Liver (tissue), 9 donors: ENCODE measurements around the gene MCU. TPM values are rescaled to one million over a fixed set of nuclear protein-coding genes. Genes with fewer than 3 reads are reported as not detected.

Experiments used
- DNase-seq: peaks from one replicate; pipeline ENCODE4 v3.0.0-alpha.2; 2017; ENCODE audit warnings: low spot score
- H3K27ac ChIP-seq, 2 donors: one replicate each; pipeline ENCODE4 v1.7.0; 2013; ENCODE audit warnings: inconsistent platforms in 2 of 2, low read length in 2 of 2, control low read depth in 1 of 2, low read depth in 1 of 2, mild to moderate bottlenecking in 1 of 2
- H3K27me3 ChIP-seq, 4 donors: one replicate each; pipeline versions ENCODE4 v1.6.1 to v1.7.0; 2013; ENCODE audit warnings: low read length in 3 of 4, inconsistent platforms in 1 of 4, mild to moderate bottlenecking in 1 of 4, moderate library complexity in 1 of 4; ENCODE audit not compliant: control insufficient read depth in 4 of 4, insufficient read depth in 4 of 4
- H3K36me3 ChIP-seq, 4 donors: one replicate each; pipeline versions ENCODE4 v1.6.1 to v1.7.0; 2013; ENCODE audit warnings: low read length in 3 of 4, mild to moderate bottlenecking in 3 of 4, low read depth in 1 of 4, moderate library complexity in 1 of 4; ENCODE audit not compliant: control insufficient read depth in 4 of 4, insufficient read depth in 3 of 4
- H3K4me1 ChIP-seq, 4 donors: one replicate each; pipeline versions ENCODE4 v1.6.1 to v1.7.0; 2013; ENCODE audit warnings: low read length in 3 of 4, mild to moderate bottlenecking in 3 of 4, moderate library complexity in 1 of 4; ENCODE audit not compliant: control insufficient read depth in 4 of 4, insufficient read depth in 4 of 4
- H3K4me3 ChIP-seq, 3 donors: one replicate each; pipeline versions ENCODE4 v1.6.1 to v1.7.0; 2013; ENCODE audit warnings: low read length in 3 of 3, control low read depth in 1 of 3, low read depth in 1 of 3, mild to moderate bottlenecking in 1 of 3
- H3K9ac ChIP-seq, 2 donors: one replicate each; pipeline ENCODE4 v1.7.0; 2013; ENCODE audit warnings: low read length in 2 of 2, mild to moderate bottlenecking in 2 of 2, moderate library complexity in 2 of 2, control low read depth in 1 of 2, low read depth in 1 of 2
- H3K9me3 ChIP-seq, 4 donors: one replicate each; pipeline versions ENCODE4 v1.6.1 to v1.7.0; 2013; ENCODE audit warnings: low read length in 3 of 4; ENCODE audit not compliant: control insufficient read depth in 4 of 4
- EGR1 ChIP-seq, 2 donors: IDR thresholded peaks; 2 replicates each; pipeline ENCODE4 v1.6.1; 2016 to 2018; ENCODE audit warnings: antibody characterized with exemption in 2 of 2, low read depth in 2 of 2
- FOXA1 ChIP-seq: IDR thresholded peaks from 2 replicates; pipeline ENCODE4 v1.6.1; 2016; ENCODE audit warnings: antibody characterized with exemption
- FOXA2 ChIP-seq: IDR thresholded peaks from 2 replicates; pipeline ENCODE4 v1.6.1; 2016; ENCODE audit warnings: antibody characterized with exemption
- GABPA ChIP-seq, 2 donors: IDR thresholded peaks in 1 of 2; conservative IDR thresholded peaks in 1 of 2; 2 replicates each; pipeline ENCODE4 v1.6.1; 2016; ENCODE audit warnings: antibody characterized with exemption in 2 of 2, mild to moderate bottlenecking in 1 of 2, moderate library complexity in 1 of 2
- HNF4A ChIP-seq, 2 donors: conservative IDR thresholded peaks; 2 replicates each; pipeline ENCODE4 v1.6.1; 2016; ENCODE audit warnings: antibody characterized with exemption in 2 of 2, mild to moderate bottlenecking in 2 of 2
- HNF4G ChIP-seq: IDR thresholded peaks from 2 replicates; pipeline ENCODE4 v1.6.1; 2016; ENCODE audit warnings: antibody characterized with exemption
- JUND ChIP-seq, 2 donors: IDR thresholded peaks; 2 replicates each; pipeline ENCODE4 v1.6.1; 2016; ENCODE audit warnings: antibody characterized with exemption in 2 of 2
- NR2F2 ChIP-seq: IDR thresholded peaks from 2 replicates; pipeline ENCODE4 v1.6.1; 2016; ENCODE audit warnings: antibody characterized with exemption
- RAD21 ChIP-seq, 2 donors: IDR thresholded peaks; 2 replicates each; pipeline ENCODE4 v1.6.1; 2016; ENCODE audit warnings: antibody characterized with exemption in 2 of 2, mild to moderate bottlenecking in 2 of 2
- RXRA ChIP-seq, 2 donors: IDR thresholded peaks; 2 replicates each; pipeline ENCODE4 v1.6.1; 2017 to 2018; ENCODE audit warnings: antibody characterized with exemption in 2 of 2, mild to moderate bottlenecking in 1 of 2
- SP1 ChIP-seq: IDR thresholded peaks from 2 replicates; pipeline ENCODE4 v1.6.1; 2018; ENCODE audit warnings: antibody characterized with exemption, mild to moderate bottlenecking
- TAF1 ChIP-seq: conservative IDR thresholded peaks from 2 replicates; pipeline ENCODE4 v1.6.1; 2016; ENCODE audit warnings: antibody characterized with exemption, mild to moderate bottlenecking
- YY1 ChIP-seq: IDR thresholded peaks from 2 replicates; pipeline ENCODE4 v1.6.1; 2016; ENCODE audit warnings: antibody characterized with exemption, mild to moderate bottlenecking
- WGBS: extraction: QIAGEN DNeasy Blood & Tissue Kit; methylation state at CpG from one replicate; pipeline ENCODE4 v1.1.7; 2013; 5-methylcytosine and 5-hydroxymethylcytosine counted together
- polyA plus RNA-seq, 2 donors: library from polyadenylated mRNA; stranded (reverse) in 1 of 2; unstranded in 1 of 2; fragments of 200-250 nt in 1 of 2; fragments of >200 nt in 1 of 2; fragmentation: Nextera tagmentation in 1 of 2; extraction: Ambion mirVana in 1 of 2; gene quantifications; one replicate each; pipeline versions ENCODE4 v1.2.1 to v1.2.3, GENCODE V29; 2013 to 2015
- total RNA-seq, 2 donors: library from RNA; depleted of rRNA; stranded (reverse); fragments of >200 nt; gene quantifications; one replicate each; pipeline ENCODE4 v1.2.3, GENCODE V29; 2014
- TF ChIP-seq, protein P1 (sequence below): IDR thresholded peaks from 2 replicates; pipeline ENCODE4 v1.6.1; 2016; ENCODE audit warnings: antibody characterized with exemption, mild to moderate bottlenecking
- TF ChIP-seq, protein P2 (sequence below): IDR thresholded peaks from 2 replicates; pipeline ENCODE4 v1.6.1; 2016; ENCODE audit warnings: antibody characterized with exemption
- TF ChIP-seq, protein P3 (sequence below): fragments of 150-350 bp; IDR thresholded peaks from 2 replicates; pipeline ENCODE4 v1.5.1; 2017; ENCODE audit warnings: improper control_type of control experiment, low read depth, low read length; ENCODE audit not compliant: missing input control
- TF ChIP-seq, protein P4 (sequence below): IDR thresholded peaks from 2 replicates; pipeline ENCODE4 v1.6.1; 2016; ENCODE audit warnings: antibody characterized with exemption
- TF ChIP-seq, protein P5 (sequence below): IDR thresholded peaks from 2 replicates; pipeline ENCODE4 v1.6.1; 2016; ENCODE audit warnings: antibody characterized with exemption
- donor health status: healthy.
- donor health status: healthy.
- donor health status: healthy.
- donor health status: healthy.
- donor health status: healthy.

Gene MCU
- total and polyA plus RNA-seq, 4 donors, result 6.4 to 13.0 (median 8.8) TPM

DNA sequence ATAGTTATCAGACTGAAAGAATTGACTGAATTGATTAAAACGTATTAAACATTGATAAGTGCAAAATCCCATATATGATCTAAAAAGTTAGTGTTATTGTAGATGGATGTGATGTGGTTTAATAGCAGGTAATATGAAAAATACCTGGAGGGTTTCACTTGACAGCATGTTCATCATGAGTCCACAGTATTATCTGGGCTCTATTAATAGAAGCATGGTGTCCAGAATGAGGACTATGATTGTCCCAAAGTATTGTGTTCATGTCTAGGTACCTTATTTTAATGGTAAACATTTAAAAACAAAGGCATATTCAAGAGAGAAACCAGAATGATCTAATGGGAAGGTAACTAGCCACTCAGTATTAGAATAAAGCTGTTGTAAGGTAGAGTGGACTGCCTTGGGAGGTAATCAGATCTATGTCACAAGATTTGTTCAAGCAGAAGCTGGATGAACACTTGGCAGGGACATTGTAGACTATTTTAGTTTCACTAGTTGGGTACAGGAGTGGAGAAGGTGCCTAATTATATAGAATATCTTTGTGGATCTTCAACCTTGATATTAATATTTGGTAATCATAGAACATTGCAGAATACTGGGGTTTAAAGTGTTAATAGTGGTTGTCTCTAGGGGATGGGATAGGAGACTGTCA is 43.5 kb downstream of the MCU start:
- no peaks in the 10 kb centered on the region for H3K9me3 ChIP-seq
- TF ChIP-seq, protein P1, sequence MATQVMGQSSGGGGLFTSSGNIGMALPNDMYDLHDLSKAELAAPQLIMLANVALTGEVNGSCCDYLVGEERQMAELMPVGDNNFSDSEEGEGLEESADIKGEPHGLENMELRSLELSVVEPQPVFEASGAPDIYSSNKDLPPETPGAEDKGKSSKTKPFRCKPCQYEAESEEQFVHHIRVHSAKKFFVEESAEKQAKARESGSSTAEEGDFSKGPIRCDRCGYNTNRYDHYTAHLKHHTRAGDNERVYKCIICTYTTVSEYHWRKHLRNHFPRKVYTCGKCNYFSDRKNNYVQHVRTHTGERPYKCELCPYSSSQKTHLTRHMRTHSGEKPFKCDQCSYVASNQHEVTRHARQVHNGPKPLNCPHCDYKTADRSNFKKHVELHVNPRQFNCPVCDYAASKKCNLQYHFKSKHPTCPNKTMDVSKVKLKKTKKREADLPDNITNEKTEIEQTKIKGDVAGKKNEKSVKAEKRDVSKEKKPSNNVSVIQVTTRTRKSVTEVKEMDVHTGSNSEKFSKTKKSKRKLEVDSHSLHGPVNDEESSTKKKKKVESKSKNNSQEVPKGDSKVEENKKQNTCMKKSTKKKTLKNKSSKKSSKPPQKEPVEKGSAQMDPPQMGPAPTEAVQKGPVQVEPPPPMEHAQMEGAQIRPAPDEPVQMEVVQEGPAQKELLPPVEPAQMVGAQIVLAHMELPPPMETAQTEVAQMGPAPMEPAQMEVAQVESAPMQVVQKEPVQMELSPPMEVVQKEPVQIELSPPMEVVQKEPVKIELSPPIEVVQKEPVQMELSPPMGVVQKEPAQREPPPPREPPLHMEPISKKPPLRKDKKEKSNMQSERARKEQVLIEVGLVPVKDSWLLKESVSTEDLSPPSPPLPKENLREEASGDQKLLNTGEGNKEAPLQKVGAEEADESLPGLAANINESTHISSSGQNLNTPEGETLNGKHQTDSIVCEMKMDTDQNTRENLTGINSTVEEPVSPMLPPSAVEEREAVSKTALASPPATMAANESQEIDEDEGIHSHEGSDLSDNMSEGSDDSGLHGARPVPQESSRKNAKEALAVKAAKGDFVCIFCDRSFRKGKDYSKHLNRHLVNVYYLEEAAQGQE, result no peak
- TF ChIP-seq, protein P2, sequence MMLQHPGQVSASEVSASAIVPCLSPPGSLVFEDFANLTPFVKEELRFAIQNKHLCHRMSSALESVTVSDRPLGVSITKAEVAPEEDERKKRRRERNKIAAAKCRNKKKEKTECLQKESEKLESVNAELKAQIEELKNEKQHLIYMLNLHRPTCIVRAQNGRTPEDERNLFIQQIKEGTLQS, result no peak
- H3K4me1 ChIP-seq, result peaks cover 0 to 5% (median 0%) of the 10 kb centered on the region in 4 donors
- 90% methylated on average over 1 of the region's 1 CpG for WGBS
- DNase-seq, result no peak
- no peaks in the 10 kb centered on the region for H3K27me3 ChIP-seq
- H3K4me3 ChIP-seq, result no peak overlapping the region
- H3K27ac ChIP-seq, result no peak overlapping the region
- no peaks in the 10 kb centered on the region for H3K36me3 ChIP-seq
- no peak overlapping the region for H3K9ac ChIP-seq

DNA sequence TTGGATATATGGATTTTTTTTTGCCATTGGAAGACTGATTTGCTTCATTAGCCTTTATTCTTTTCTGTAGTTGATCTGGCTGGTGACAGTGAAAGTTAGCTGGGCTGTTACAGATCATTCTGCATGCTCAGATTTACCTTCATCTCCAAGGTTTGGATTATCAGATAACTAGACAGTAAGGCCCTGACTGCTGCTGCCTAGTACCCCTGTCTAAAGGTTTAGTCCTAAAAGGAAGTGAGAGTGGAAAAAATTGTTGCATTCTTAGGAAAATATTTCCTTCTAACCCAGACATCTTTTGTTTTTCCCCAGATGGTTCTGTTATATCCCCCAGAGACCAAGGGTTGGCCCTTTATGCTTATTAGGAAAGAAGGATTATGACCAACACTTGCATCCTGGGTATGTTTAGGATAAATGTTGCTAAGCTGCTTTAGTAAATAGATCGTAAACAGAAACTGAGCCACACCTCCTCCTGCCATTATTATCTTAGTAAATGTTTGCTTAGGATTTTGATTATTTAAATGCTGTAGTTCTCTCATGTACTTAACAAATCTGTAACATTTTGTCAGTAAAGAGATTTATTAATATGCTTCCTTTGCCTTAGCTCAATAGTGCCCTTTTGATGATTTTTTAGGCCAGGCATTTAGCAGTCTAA is 44.4 kb downstream of the MCU start:
- Histone ChIP-seq H3K4me3 (no peak overlapping the region), H3K9ac (no peak overlapping the region), H3K9me3 (no peaks in the 10 kb centered on the region), H3K36me3 (no peaks in the 10 kb centered on the region), H3K4me1 (peaks cover 0 to 5% (median 0%) of the 10 kb centered on the region in 4 donors), H3K27ac (no peak overlapping the region), H3K27me3 (no peaks in the 10 kb centered on the region)
- 77% methylated on average over 1 of the region's 1 CpG for WGBS
- no peak for DNase-seq
- TF ChIP-seq FOXA2 (no peak), RXRA (IDR thresholded peaks at IDR 0.05) (no peak), HNF4A (conservative IDR thresholded peaks at IDR 0.05) (no peak), GABPA (IDR thresholded peaks at IDR 0.05 in 1 of 2, conservative IDR thresholded peaks at IDR 0.05 in 1 of 2) (no peak), RAD21 (IDR thresholded peaks at IDR 0.05) (no peak), YY1 (no peak), SP1 (no peak), NR2F2 (no peak), TAF1 (no peak), HNF4G (no peak), FOXA1 (no peak), EGR1 (IDR thresholded peaks at IDR 0.05; ENCODE audit: low read depth in 2 of 2) (no peak), JUND (IDR thresholded peaks at IDR 0.05) (no peak)
- TF ChIP-seq, protein P3, sequence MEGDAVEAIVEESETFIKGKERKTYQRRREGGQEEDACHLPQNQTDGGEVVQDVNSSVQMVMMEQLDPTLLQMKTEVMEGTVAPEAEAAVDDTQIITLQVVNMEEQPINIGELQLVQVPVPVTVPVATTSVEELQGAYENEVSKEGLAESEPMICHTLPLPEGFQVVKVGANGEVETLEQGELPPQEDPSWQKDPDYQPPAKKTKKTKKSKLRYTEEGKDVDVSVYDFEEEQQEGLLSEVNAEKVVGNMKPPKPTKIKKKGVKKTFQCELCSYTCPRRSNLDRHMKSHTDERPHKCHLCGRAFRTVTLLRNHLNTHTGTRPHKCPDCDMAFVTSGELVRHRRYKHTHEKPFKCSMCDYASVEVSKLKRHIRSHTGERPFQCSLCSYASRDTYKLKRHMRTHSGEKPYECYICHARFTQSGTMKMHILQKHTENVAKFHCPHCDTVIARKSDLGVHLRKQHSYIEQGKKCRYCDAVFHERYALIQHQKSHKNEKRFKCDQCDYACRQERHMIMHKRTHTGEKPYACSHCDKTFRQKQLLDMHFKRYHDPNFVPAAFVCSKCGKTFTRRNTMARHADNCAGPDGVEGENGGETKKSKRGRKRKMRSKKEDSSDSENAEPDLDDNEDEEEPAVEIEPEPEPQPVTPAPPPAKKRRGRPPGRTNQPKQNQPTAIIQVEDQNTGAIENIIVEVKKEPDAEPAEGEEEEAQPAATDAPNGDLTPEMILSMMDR, result no peak
- TF ChIP-seq, protein P4, sequence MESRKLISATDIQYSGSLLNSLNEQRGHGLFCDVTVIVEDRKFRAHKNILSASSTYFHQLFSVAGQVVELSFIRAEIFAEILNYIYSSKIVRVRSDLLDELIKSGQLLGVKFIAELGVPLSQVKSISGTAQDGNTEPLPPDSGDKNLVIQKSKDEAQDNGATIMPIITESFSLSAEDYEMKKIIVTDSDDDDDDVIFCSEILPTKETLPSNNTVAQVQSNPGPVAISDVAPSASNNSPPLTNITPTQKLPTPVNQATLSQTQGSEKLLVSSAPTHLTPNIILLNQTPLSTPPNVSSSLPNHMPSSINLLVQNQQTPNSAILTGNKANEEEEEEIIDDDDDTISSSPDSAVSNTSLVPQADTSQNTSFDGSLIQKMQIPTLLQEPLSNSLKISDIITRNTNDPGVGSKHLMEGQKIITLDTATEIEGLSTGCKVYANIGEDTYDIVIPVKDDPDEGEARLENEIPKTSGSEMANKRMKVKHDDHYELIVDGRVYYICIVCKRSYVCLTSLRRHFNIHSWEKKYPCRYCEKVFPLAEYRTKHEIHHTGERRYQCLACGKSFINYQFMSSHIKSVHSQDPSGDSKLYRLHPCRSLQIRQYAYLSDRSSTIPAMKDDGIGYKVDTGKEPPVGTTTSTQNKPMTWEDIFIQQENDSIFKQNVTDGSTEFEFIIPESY, result no peak
- TF ChIP-seq, protein P1, result no peak
- TF ChIP-seq, protein P5, sequence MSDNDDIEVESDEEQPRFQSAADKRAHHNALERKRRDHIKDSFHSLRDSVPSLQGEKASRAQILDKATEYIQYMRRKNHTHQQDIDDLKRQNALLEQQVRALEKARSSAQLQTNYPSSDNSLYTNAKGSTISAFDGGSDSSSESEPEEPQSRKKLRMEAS, result no peak
- TF ChIP-seq, protein P2, result no peak
